Right lobe of liver (tissue), 6 donors: ENCODE measurements around the gene MRAP. TPM values are rescaled to one million over a fixed set of nuclear protein-coding genes. Genes with fewer than 3 reads are reported as not detected.

Experiments
- ATAC-seq, 4 donors: fragments of 200-7000 bp; cut with Tn5 transposase; one replicate each; pipeline ENCODE4 v1.9.1; 2020; ENCODE audit warnings: mild to moderate bottlenecking in 4 of 4, moderate library complexity in 4 of 4
- DNase-seq, 3 donors: peaks; one replicate each; pipeline ENCODE4 v3.0.0-alpha.2; 2020
- H3K27ac ChIP-seq, 3 donors: fragments of 200-600 bp; one replicate each; pipeline ENCODE4 v1.8.0; 2022
- H3K27me3 ChIP-seq, 2 donors: fragments of 200-600 bp; one replicate each; pipeline ENCODE4 v1.8.0; 2022
- H3K36me3 ChIP-seq, 4 donors: fragments of 200-600 bp; sonication (generic) in 1 of 4; one replicate each; pipeline versions ENCODE4 v1.5.1 to v1.8.0; 2017 to 2022; ENCODE audit warnings: control low read depth in 1 of 4
- H3K4me1 ChIP-seq, 4 donors: fragments of 200-600 bp; sonication (generic) in 1 of 4; one replicate each; pipeline versions ENCODE4 v1.5.1 to v1.8.0; 2017 to 2022; ENCODE audit warnings: control low read depth in 1 of 4
- H3K4me3 ChIP-seq, 3 donors: fragments of 200-600 bp; one replicate each; pipeline ENCODE4 v1.8.0; 2022
- H3K9me3 ChIP-seq, 4 donors: fragments of 200-600 bp; sonication (generic) in 1 of 4; one replicate each; pipeline versions ENCODE4 v1.5.1 to v1.8.0; 2017 to 2022; ENCODE audit warnings: control low read depth in 1 of 4
- POLR2A ChIP-seq: fragments of 450-650 bp; IDR thresholded peaks from one replicate; pipeline ENCODE4 v1.6.1; 2017; ENCODE audit warnings: antibody characterized with exemption, mild to moderate bottlenecking
- WGBS: methylation state at CpG from one replicate; pipeline ENCODE4 v1.1.6; 2018; ENCODE audit warnings: low coverage, low lambda C conversion rate; ENCODE audit not compliant: insufficient coverage; ENCODE audit errors: missing lambda C conversion rate; 5-methylcytosine and 5-hydroxymethylcytosine counted together
- intact Hi-C, 2 donors: fragments of 100-400 bp; cut with DNase I; formaldehyde crosslinking; loops; one replicate each; pipeline versions ENCODE4 v1.11.2 to v1.14.1; 2022
- total RNA-seq, 6 experiments: library from RNA; depleted of rRNA in 2 of 6; stranded (reverse); fragments of >200 nt in 2 of 6; fragmentation: NEBNext Ultra II Directional in 3 of 6; extraction: Animal tissue kit (Norgen Biotek cat#: 25700) in 3 of 6; gene quantifications; one replicate each; pipeline versions ENCODE4 v1.1.0 to v1.2.4, GENCODE V29; 2016 to 2023
- TF ChIP-seq, protein P1 (sequence below), 4 donors: fragments of 200-600 bp in 3 of 4; fragments of 450-650 bp in 1 of 4; IDR thresholded peaks; one replicate each; pipeline versions ENCODE4 v1.5.1 to v1.8.0; 2016 to 2022; ENCODE audit warnings: antibody characterized with exemption in 4 of 4, mild to moderate bottlenecking in 2 of 4
- donor health status: DM: no; HTN: yes; CAD: no.
- donor health status: DM: no; HTN: no; CAD: no.
- donor health status: DM: no; HTN: no; CAD: no.
- donor health status: DM: no; HTN: yes; CAD: no.
- donor health status: DM: no; HTN: yes; CAD: no.

The MRAP gene
- total RNA-seq, 6 experiments from 2014 or later: 0.37 to 3.0 (median 1.7) TPM; not detected in 1

DNA sequence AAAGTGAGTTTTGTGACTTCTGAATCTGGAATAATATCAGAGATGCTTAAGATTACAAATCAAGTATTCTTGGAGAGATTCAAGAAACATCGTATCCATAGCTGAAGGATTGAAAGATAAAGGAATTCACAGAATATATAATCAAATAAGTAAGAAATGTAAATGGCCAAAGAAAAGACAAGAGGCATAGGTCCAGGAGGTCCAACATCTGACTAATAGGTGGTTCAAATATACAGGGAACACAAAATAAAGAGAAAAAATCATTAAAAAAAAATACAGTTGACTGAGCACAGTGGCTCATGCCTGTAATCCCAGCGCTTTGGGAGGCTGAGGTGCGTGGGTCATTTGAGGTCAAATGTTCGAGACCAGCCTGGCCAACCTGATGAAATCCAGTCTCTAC lies 13.2 kb upstream of the MRAP start:
- H3K9me3 ChIP-seq: no peaks in the 10 kb centered on the region
- H3K27ac ChIP-seq: no peak overlapping the region
- H3K4me1 ChIP-seq: no peaks in the 10 kb centered on the region
- ATAC-seq (no peak), DNase-seq (no peak)
- H3K4me3 ChIP-seq: no peak overlapping the region
- no peaks in the 10 kb centered on the region for H3K27me3 ChIP-seq
- intact Hi-C loops: no loop called here
- no peaks in the 10 kb centered on the region for H3K36me3 ChIP-seq
- TF ChIP-seq, protein P1, sequence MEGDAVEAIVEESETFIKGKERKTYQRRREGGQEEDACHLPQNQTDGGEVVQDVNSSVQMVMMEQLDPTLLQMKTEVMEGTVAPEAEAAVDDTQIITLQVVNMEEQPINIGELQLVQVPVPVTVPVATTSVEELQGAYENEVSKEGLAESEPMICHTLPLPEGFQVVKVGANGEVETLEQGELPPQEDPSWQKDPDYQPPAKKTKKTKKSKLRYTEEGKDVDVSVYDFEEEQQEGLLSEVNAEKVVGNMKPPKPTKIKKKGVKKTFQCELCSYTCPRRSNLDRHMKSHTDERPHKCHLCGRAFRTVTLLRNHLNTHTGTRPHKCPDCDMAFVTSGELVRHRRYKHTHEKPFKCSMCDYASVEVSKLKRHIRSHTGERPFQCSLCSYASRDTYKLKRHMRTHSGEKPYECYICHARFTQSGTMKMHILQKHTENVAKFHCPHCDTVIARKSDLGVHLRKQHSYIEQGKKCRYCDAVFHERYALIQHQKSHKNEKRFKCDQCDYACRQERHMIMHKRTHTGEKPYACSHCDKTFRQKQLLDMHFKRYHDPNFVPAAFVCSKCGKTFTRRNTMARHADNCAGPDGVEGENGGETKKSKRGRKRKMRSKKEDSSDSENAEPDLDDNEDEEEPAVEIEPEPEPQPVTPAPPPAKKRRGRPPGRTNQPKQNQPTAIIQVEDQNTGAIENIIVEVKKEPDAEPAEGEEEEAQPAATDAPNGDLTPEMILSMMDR (IDR thresholded peaks at IDR 0.05): no peak
- TF ChIP-seq POLR2A: no peak
- WGBS: 87% methylated on average over 3 of the region's 4 CpGs

DNA sequence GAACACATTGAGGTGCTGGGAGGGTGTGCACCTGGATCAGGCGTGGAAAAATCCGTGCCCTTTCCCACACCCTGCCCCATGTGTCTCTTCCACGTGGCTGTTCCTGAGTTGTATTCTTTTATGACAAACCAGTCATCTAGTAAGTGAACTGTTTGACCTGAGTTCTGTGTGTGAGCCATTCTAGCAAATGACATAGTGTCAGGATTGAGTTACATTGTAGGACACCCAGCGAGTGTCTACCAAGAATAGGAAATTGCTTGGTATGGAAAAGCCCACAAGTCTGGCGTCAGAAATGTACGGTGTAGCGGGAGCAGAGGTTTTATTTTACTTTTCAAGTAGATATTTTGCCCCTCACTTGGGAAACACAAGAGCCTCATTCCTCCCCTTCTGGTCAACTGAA lies 1.2 kb upstream of the MRAP start:
- intact Hi-C loops: no loop called here
- H3K9me3 ChIP-seq: no peaks in the 10 kb centered on the region
- no peaks in the 10 kb centered on the region for H3K36me3 ChIP-seq
- H3K4me3 ChIP-seq: no peak overlapping the region
- peaks cover 0 to 17% (median 4%) of the 10 kb centered on the region in 4 donors for H3K4me1 ChIP-seq
- WGBS: 96% methylated on average over 7 of the region's 7 CpGs
- H3K27ac ChIP-seq: peak overlapping the region in 2 of 3 donors; percentile 21 to 84
- DNase-seq: no peak
- H3K27me3 ChIP-seq: no peaks in the 10 kb centered on the region
- ATAC-seq: no peak
- TF ChIP-seq, protein P1 (IDR thresholded peaks at IDR 0.05): no peak
- TF ChIP-seq POLR2A: no peak

DNA sequence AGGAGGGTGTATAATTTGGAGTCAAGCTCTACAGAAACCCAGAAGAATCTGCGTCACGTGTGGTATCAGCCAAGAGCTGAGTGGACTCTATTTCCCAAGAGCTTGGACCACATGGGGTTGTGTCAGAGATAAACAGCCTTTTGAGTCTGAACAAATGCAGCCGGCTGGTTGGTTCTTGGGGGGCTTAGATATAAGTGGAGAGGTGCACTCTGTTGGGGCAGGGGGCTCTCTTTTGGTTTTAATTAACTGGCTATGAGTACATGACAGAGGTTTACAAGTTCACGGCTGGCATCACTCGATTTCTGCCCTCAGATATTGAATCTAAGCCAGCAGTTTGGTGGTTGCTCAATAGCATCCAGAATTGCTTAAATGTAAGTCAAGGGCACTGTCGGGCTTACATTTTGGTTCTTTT lies 501 bp upstream of the MRAP start:
- intact Hi-C loops: no loop called here
- peaks cover 0 to 17% (median 4%) of the 10 kb centered on the region in 4 donors for H3K4me1 ChIP-seq
- TF ChIP-seq, protein P1 (IDR thresholded peaks at IDR 0.05): no peak
- TF ChIP-seq POLR2A: no peak
- peak overlapping the region in 1 of 3 donors; percentile 33 for H3K4me3 ChIP-seq
- ATAC-seq (peak; percentile 64 to 84 (median 79)), DNase-seq (peak in 1 of 3 donors; percentile 76)
- H3K9me3 ChIP-seq: no peaks in the 10 kb centered on the region
- H3K27ac ChIP-seq: peak overlapping the region in 2 of 3 donors; percentile 31 to 84
- no peaks in the 10 kb centered on the region for H3K36me3 ChIP-seq
- 19% methylated on average over 6 of the region's 6 CpGs for WGBS
- H3K27me3 ChIP-seq: no peaks in the 10 kb centered on the region

DNA sequence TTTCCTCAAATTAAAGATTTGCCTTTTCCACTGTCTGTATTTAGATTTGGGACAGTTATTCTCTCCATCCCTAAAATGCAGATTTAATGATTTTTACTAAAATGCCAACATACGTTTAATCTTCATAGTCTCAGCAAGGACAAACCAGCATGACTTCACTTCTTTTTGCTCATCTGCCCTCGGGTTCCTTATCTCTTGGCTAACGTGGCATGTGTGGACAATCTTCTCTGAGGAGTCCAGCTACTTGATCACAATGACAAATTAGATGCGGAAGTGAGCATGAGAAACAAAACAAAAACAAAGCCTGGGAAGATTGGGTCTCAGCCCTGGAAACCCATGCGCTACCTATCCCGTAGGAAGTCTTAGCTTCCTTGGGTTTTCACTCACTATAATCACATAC lies 1.0 kb downstream of the MRAP start:
- ATAC-seq (no peak), DNase-seq (no peak)
- intact Hi-C loops: no loop called here
- TF ChIP-seq POLR2A: no peak
- TF ChIP-seq, protein P1 (IDR thresholded peaks at IDR 0.05): no peak
- WGBS: 73% methylated on average over 6 of the region's 6 CpGs
- H3K27ac ChIP-seq: no peak overlapping the region
- H3K9me3 ChIP-seq: no peaks in the 10 kb centered on the region
- H3K4me1 ChIP-seq: peaks cover 0 to 17% (median 4%) of the 10 kb centered on the region in 4 donors
- no peak overlapping the region for H3K4me3 ChIP-seq
- H3K36me3 ChIP-seq: no peaks in the 10 kb centered on the region
- no peaks in the 10 kb centered on the region for H3K27me3 ChIP-seq
